ENCODE data around the gene CFAP126.
"Not testable (repeated sequence)": the region's sequence is repeated elsewhere in the genome, so short reads cannot be mapped to it uniquely, and the experiment has no call there.

The CFAP126 gene

GRCh38 chr1:161324020-161324419, 43.7 kb downstream of the CFAP126 start:
- H3K9ac ChIP-seq (ENCODE audit: insufficient read length) = no peak overlapping the region
- H3K27ac ChIP-seq = no peak overlapping the region
- no peaks in the 10 kb centered on the region for H3K9me3 ChIP-seq (ENCODE audit: low read depth, low read length)
- TF ChIP-seq FOXP2 (optimal IDR thresholded peaks at IDR 0.05; ENCODE audit: control extremely low read depth, extremely low read length, insufficient read depth) = no peak
- TF ChIP-seq EZH2 (IDR thresholded peaks at IDR 0.05) = no peak
- no peak for TF ChIP-seq POLR2AphosphoS5 (IDR thresholded peaks at IDR 0.05; ENCODE audit: borderline replicate concordance, low read depth, low read length)
- no peak overlapping the region for H3K4me3 ChIP-seq
- no peak for DNase-seq (ENCODE audit: low read depth, low spot score)
- H3K36me3 ChIP-seq (ENCODE audit: insufficient read depth, low read length) = peaks cover 24% of the 10 kb centered on the region

- not testable (repeated sequence) for H3K4me3 ChIP-seq
Measured at GRCh38 chr1:161315841-161316674, 51.6 kb downstream of the CFAP126 start.

More at GRCh38 chr1:161315841-161316674, 51.6 kb downstream of the CFAP126 start:
- not testable (repeated sequence) for H3K36me3 ChIP-seq (ENCODE audit: insufficient read depth, low read length); H3K9ac ChIP-seq (ENCODE audit: insufficient read length); DNase-seq (ENCODE audit: low read depth, low spot score); H3K9me3 ChIP-seq (ENCODE audit: low read depth, low read length); H3K27ac ChIP-seq

Data from SK-N-MC (cell line).